Neural progenitor cell (in vitro differentiated cells): ENCODE results near the gene TSHZ2. TPM values are rescaled to one million over a fixed set of nuclear protein-coding genes. Genes with fewer than 3 reads are reported as not detected.

Experiments
- DNase-seq: peaks from one replicate; pipeline ENCODE4 v3.0.0-alpha.2; 2016; ENCODE audit warnings: low spot score
- H2AFZ ChIP-seq: fragments of 200-600 bp; sonication (generic); replicated peaks from 2 replicates; pipeline ENCODE4 v1.6.1; 2016; ENCODE audit warnings: antibody characterized with exemption
- H3F3A ChIP-seq: fragments of 200-600 bp; sonication (generic); 2 replicates; pipeline ENCODE4 v1.6.1; 2016; ENCODE audit warnings: antibody characterized with exemption, low read depth
- H3K27ac ChIP-seq: fragments of 200-600 bp; sonication (generic); 2 replicates; pipeline ENCODE4 v1.5.1; 2016; ENCODE audit warnings: mild to moderate bottlenecking
- H3K27me3 ChIP-seq: fragments of 200-600 bp; sonication (generic); 2 replicates; pipeline ENCODE4 v1.6.1; 2016; ENCODE audit warnings: mild to moderate bottlenecking, moderate library complexity
- H3K36me3 ChIP-seq: fragments of 200-600 bp; sonication (generic); 2 replicates; pipeline ENCODE4 v1.5.1; 2016
- H3K4me1 ChIP-seq: fragments of 200-600 bp; sonication (generic); 2 replicates; pipeline ENCODE4 v1.6.1; 2016; ENCODE audit warnings: mixed run types
- H3K4me2 ChIP-seq: fragments of 200-600 bp; sonication (generic); 2 replicates; pipeline ENCODE4 v1.6.1; 2016
- H3K4me3 ChIP-seq: fragments of 200-600 bp; sonication (generic); 2 replicates; pipeline ENCODE4 v1.5.1; 2016
- H3K79me2 ChIP-seq: fragments of 200-600 bp; sonication (generic); 2 replicates; pipeline ENCODE4 v1.6.1; 2016; ENCODE audit warnings: low read depth
- H3K9ac ChIP-seq: fragments of 200-600 bp; sonication (generic); 2 replicates; pipeline ENCODE4 v1.6.1; 2016
- H3K9me3 ChIP-seq: fragments of 200-600 bp; sonication (generic); 2 replicates; pipeline ENCODE4 v1.5.1; 2016; ENCODE audit warnings: low read depth
- H4K20me1 ChIP-seq: fragments of 200-600 bp; sonication (generic); 2 replicates; pipeline ENCODE4 v1.6.1; 2016; ENCODE audit warnings: low read depth
- H3K27ac Mint-ChIP-seq: 3 replicates; pipeline ENCODE4 v1.8.0; 2021; ENCODE audit warnings: mixed read lengths
- H3K27me3 Mint-ChIP-seq: 2 replicates; pipeline ENCODE4 v1.8.0; 2022; ENCODE audit warnings: low read depth, mild to moderate bottlenecking, inconsistent platforms, moderate library complexity, mixed read lengths; ENCODE audit not compliant: insufficient read depth
- H3K36me3 Mint-ChIP-seq: 3 replicates; pipeline ENCODE4 v1.8.0; 2021; ENCODE audit warnings: mixed read lengths
- H3K4me1 Mint-ChIP-seq: 3 replicates; pipeline ENCODE4 v1.8.0; 2021; ENCODE audit warnings: mixed read lengths
- H3K4me3 Mint-ChIP-seq: 3 replicates; pipeline ENCODE4 v1.8.0; 2021; ENCODE audit warnings: mild to moderate bottlenecking, moderate library complexity, mixed read lengths
- H3K9me3 Mint-ChIP-seq: 3 replicates; pipeline ENCODE4 v1.8.0; 2020; ENCODE audit warnings: mixed read lengths
- CTCF ChIP-seq: fragments of 200-600 bp; sonication (generic); IDR thresholded peaks from 2 replicates; pipeline ENCODE4 v1.5.1; 2017; ENCODE audit warnings: antibody characterized with exemption, mild to moderate bottlenecking
- EZH2 ChIP-seq: fragments of 200-600 bp; sonication (generic); IDR thresholded peaks from 2 replicates; pipeline ENCODE4 v1.6.1; 2017; ENCODE audit warnings: antibody characterized with exemption, mild to moderate bottlenecking, moderate library complexity
- EZH2phosphoT487 ChIP-seq: fragments of 200-600 bp; sonication (generic); IDR thresholded peaks from 2 replicates; pipeline ENCODE4 v1.6.1; 2017; ENCODE audit warnings: antibody characterized with exemption
- total RNA-seq: library from RNA; depleted of rRNA; stranded (reverse); fragments of >200 nt; gene quantifications from 2 replicates; pipeline ENCODE4 v1.2.3, GENCODE V29; 2015; ENCODE audit warnings: low replicate concordance

Gene TSHZ2
- total RNA-seq, 1 donor from 2014 or later = 1.8 TPM

DNA sequence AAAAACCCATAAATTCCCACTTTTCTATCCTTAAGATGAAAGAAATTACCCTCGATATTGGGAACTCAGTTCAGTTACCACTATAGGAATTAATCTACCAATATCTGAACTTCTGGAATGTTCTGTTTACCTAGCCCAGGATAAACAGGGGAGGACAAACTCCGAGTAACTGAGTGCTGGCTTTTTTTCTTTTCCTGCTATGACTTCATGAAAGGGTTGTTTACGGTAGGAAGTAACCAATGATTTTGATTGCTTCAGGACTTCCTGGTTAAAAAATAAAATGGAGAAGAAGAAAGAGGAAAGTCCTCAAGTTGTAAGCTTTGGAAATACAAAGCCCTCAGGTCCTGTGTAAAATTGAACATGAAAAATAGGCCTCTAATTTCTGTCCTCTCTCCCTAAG is 453.8 kb downstream of the TSHZ2 start:
- no peaks in the 10 kb centered on the region for H3K9me3 ChIP-seq
- Mint-ChIP-seq H3K36me3 (peaks cover 2% of the 10 kb centered on the region), H3K4me1 (peaks cover 11% of the 10 kb centered on the region), H3K4me3 (no peak overlapping the region), H3K9me3 (peaks cover 14% of the 10 kb centered on the region), H3K27me3 (no peaks in the 10 kb centered on the region), H3K27ac (no peak overlapping the region)
- no peaks in the 10 kb centered on the region for H3F3A ChIP-seq
- no peak overlapping the region for H3K27ac ChIP-seq
- H3K4me2 ChIP-seq = no peak overlapping the region
- H3K9ac ChIP-seq = no peak overlapping the region
- H3K79me2 ChIP-seq = no peaks in the 10 kb centered on the region
- H4K20me1 ChIP-seq = no peaks in the 10 kb centered on the region
- H3K4me1 ChIP-seq = peaks cover 7% of the 10 kb centered on the region
- H2AFZ ChIP-seq = no peak overlapping the region
- H3K27me3 ChIP-seq = no peaks in the 10 kb centered on the region
- H3K36me3 ChIP-seq = no peaks in the 10 kb centered on the region
- H3K4me3 ChIP-seq = no peak overlapping the region
- no peak for TF ChIP-seq CTCF
- no peak for TF ChIP-seq EZH2
- no peak for TF ChIP-seq EZH2phosphoT487
- no peak for DNase-seq

DNA sequence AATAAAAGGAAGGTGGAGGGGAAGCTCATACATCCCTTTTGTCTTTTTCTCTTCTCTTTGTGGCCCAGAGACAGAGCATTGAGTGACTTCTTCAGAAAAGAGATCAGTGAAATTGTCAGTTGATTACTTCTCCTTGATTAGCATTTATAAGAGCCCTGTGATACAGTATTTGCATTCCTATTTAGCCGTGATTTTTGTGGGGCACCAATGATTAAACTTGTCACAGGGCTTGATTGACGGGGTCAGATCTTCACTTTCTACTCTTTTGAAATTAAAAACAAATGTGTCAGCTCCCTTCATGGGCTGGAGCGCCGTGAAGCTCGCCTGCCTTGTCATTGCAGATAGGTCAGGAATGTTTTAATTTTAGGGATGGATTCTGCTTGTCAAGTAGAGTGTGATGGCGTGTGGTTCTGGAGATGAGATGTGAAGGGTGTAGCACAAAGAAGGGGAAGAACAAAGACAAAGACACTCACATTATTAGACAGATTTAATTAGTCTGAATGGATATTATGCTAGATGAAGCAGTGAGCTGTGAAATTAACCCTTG is 454.7 kb downstream of the TSHZ2 start:
- H3K27ac Mint-ChIP-seq = peak overlapping the region; percentile 52
- H3K36me3 ChIP-seq = no peaks in the 10 kb centered on the region
- H3K4me3 ChIP-seq = no peak overlapping the region
- no peaks in the 10 kb centered on the region for H3K79me2 ChIP-seq
- peaks cover 7% of the 10 kb centered on the region for H3K4me1 ChIP-seq
- no peak overlapping the region for H3K9ac ChIP-seq
- H3K4me1 Mint-ChIP-seq = peaks cover 11% of the 10 kb centered on the region
- no peaks in the 10 kb centered on the region for H3K9me3 ChIP-seq
- TF ChIP-seq EZH2phosphoT487 = no peak
- H3K4me3 Mint-ChIP-seq = no peak overlapping the region
- H3K27ac ChIP-seq = no peak overlapping the region
- no peaks in the 10 kb centered on the region for H4K20me1 ChIP-seq
- no peaks in the 10 kb centered on the region for H3F3A ChIP-seq
- H3K36me3 Mint-ChIP-seq = no peaks in the 10 kb centered on the region
- no peaks in the 10 kb centered on the region for H3K27me3 ChIP-seq
- no peak overlapping the region for H2AFZ ChIP-seq
- H3K4me2 ChIP-seq = no peak overlapping the region
- peaks cover 12% of the 10 kb centered on the region for H3K9me3 Mint-ChIP-seq
- H3K27me3 Mint-ChIP-seq = no peaks in the 10 kb centered on the region
- DNase-seq = no peak

DNA sequence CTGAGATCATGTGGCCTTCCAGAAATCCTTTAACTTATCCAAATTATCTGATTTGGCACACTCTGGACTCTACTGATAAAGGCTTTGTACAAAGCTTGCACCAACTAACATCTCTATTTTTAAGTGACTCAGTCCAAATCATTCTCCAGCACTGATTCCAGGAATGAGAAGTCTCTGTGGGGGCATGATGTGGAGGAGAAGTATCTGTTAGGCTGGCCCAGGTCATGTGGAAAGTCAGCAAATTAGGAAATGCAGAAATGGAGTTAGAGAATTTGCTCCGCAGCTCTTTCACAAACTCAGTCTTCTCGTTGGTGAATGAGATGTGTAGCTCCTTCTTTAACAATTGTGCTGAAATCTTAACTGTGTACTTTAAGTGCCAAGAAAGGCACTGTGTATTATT is 455.8 kb downstream of the TSHZ2 start:
- Mint-ChIP-seq H3K27ac (no peak overlapping the region), H3K36me3 (no peaks in the 10 kb centered on the region), H3K4me1 (peaks cover 11% of the 10 kb centered on the region), H3K4me3 (no peak overlapping the region), H3K9me3 (peaks cover 12% of the 10 kb centered on the region), H3K27me3 (peaks cover 2% of the 10 kb centered on the region)
- H3K9me3 ChIP-seq = no peaks in the 10 kb centered on the region
- H2AFZ ChIP-seq = no peak overlapping the region
- H3K9ac ChIP-seq = no peak overlapping the region
- no peak for TF ChIP-seq EZH2
- TF ChIP-seq CTCF = no peak
- no peak for TF ChIP-seq EZH2phosphoT487
- H3K79me2 ChIP-seq = no peaks in the 10 kb centered on the region
- H3F3A ChIP-seq = no peaks in the 10 kb centered on the region
- no peak overlapping the region for H3K4me2 ChIP-seq
- H3K36me3 ChIP-seq = no peaks in the 10 kb centered on the region
- H3K4me3 ChIP-seq = no peak overlapping the region
- H3K27ac ChIP-seq = no peak overlapping the region
- no peak for DNase-seq
- H3K27me3 ChIP-seq = no peaks in the 10 kb centered on the region
- H4K20me1 ChIP-seq = no peaks in the 10 kb centered on the region
- peaks cover 7% of the 10 kb centered on the region for H3K4me1 ChIP-seq

- Histone ChIP-seq H3K9me3 (no peaks in the 10 kb centered on the region), H3K27me3 (no peaks in the 10 kb centered on the region), H3K36me3 (no peaks in the 10 kb centered on the region), H3K4me2 (no peak overlapping the region), H3K9ac (no peak overlapping the region), H3K4me3 (no peak overlapping the region), H4K20me1 (no peaks in the 10 kb centered on the region), H2AFZ (no peak overlapping the region), H3F3A (no peaks in the 10 kb centered on the region), H3K79me2 (no peaks in the 10 kb centered on the region), H3K27ac (no peak overlapping the region), H3K4me1 (peaks cover 7% of the 10 kb centered on the region)
- H3K27ac Mint-ChIP-seq = no peak overlapping the region
- DNase-seq = no peak
- H3K4me1 Mint-ChIP-seq = peaks cover 11% of the 10 kb centered on the region
- TF ChIP-seq CTCF (no peak), EZH2 (no peak), EZH2phosphoT487 (no peak)
- peaks cover 4% of the 10 kb centered on the region for H3K27me3 Mint-ChIP-seq
- no peaks in the 10 kb centered on the region for H3K36me3 Mint-ChIP-seq
- no peak overlapping the region for H3K4me3 Mint-ChIP-seq
- H3K9me3 Mint-ChIP-seq = peaks cover 13% of the 10 kb centered on the region
These were observed 456.4 kb downstream of the TSHZ2 start for GRCh38 chr20:53428588-53428987.
